Ovary (tissue), 3 donors: Measurements from ENCODE around the gene TTR.

Experiments used
- CTCF ChIP-seq, 3 donors: fragments of 450-650 bp in 2 of 3; fragments of 200-600 bp in 1 of 3; IDR thresholded peaks; one replicate each; pipeline versions ENCODE4 v1.5.1 to v1.8.0; 2016 to 2022; ENCODE audit warnings: antibody characterized with exemption in 3 of 3, mild to moderate bottlenecking in 1 of 3
- EP300 ChIP-seq: sonication (generic); formaldehyde crosslinking; IDR thresholded peaks from one replicate; pipeline ENCODE4 v1.6.1; 2017; ENCODE audit warnings: antibody characterized with exemption
- POLR2A ChIP-seq: fragments of 450-650 bp; IDR thresholded peaks from one replicate; pipeline ENCODE4 v1.6.1; 2017; ENCODE audit warnings: antibody characterized with exemption, mild to moderate bottlenecking, moderate library complexity
- donor health status: DM: no; HTN: no; CAD: no.

DNA sequence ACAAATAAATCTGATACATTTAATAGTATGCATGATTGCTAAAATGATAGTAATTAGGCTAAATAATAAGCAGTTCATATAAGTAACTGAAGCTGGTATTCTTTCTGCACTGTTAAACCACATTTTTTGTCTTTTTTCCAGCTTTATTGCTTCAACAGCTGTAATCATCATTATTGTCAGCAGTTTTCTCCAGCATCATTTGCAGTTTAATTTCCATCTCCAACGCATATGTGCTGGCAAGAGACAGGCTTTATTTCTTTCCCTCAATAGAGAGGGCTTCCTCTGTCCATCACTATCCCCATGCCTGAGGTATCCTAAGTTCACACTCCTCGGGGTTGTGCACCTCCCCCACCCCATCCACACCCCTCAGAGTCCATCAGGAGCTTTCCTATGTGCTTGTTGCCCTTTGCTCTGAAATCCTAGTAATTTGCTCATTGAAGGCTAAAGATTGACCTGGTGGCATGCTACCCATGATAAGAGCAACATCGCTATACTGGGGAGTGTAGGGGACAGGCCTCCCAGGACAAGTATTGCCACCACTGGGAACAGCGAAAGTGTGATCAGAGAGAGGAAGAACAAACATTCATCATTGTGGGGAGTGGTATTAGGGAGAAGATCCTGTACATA is 55.6 kb downstream of the TTR start:
- TF ChIP-seq CTCF (IDR thresholded peaks at IDR 0.05): no peak
- no peak for TF ChIP-seq POLR2A
- no peak for TF ChIP-seq EP300
